Urinary bladder (tissue), 4 donors: ENCODE data around the gene HSFX4. TPM values are rescaled to one million over a fixed set of nuclear protein-coding genes. Genes with fewer than 3 reads are reported as not detected.
"Not testable (repeated sequence)": the region's sequence is repeated elsewhere in the genome, so short reads cannot be mapped to it uniquely, and the experiment has no call there.

Experiments
- DNase-seq: peaks from one replicate; pipeline ENCODE4 v3.0.0-alpha.2; 2015; ENCODE audit errors: extremely low spot score
- H3K27ac ChIP-seq: one replicate; pipeline ENCODE4 v1.5.1; 2013; ENCODE audit warnings: low read depth, mild to moderate bottlenecking, moderate library complexity
- H3K36me3 ChIP-seq: one replicate; pipeline ENCODE4 v1.6.1; 2013; ENCODE audit warnings: mild to moderate bottlenecking, moderate library complexity; ENCODE audit not compliant: insufficient read depth
- H3K4me1 ChIP-seq: one replicate; pipeline ENCODE4 v1.6.1; 2013; ENCODE audit warnings: mild to moderate bottlenecking, moderate library complexity; ENCODE audit not compliant: insufficient read depth
- H3K4me3 ChIP-seq: one replicate; pipeline ENCODE4 v1.5.1; 2013; ENCODE audit warnings: low read depth, low read length
- WGBS: extraction: QIAGEN DNeasy Blood & Tissue Kit; methylation state at CpG from one replicate; pipeline ENCODE4 v1.1.7; 2013; 5-methylcytosine and 5-hydroxymethylcytosine counted together
- polyA plus RNA-seq: library from polyadenylated mRNA; stranded (reverse); fragments of 200-250 nt; gene quantifications from one replicate; pipeline ENCODE4 v1.2.3, GENCODE V29; 2013
- total RNA-seq: library from RNA; depleted of rRNA; stranded (reverse); fragments of >200 nt; gene quantifications from one replicate; pipeline ENCODE4 v1.2.3, GENCODE V29; 2014
- donor health status: healthy with polysubstance abuse.
- donor health status: healthy.

HSFX4 gene
- total and polyA plus RNA-seq, 2 donors = not detected

DNA sequence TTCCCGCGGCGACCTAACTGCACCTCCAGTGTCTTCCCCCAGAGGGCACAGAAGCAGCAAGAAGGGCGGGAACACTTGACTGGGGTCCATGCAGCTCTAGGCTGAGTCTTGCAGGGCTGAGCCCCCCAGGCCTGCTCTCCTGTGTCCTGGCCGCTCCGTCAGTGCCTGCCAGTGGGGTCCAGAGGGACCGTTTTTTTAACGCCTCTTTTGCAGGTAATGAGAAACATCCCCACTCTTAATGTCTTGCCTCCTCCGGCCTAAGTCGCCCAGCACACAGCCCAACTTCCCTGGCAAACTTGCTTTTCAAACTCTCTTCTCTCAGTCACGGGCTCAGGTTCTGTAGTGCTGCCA lies 11.3 kb downstream of the HSFX4 start:
- not testable (repeated sequence) for DNase-seq, H3K4me3 ChIP-seq, H3K4me1 ChIP-seq, H3K36me3 ChIP-seq, H3K27ac ChIP-seq
- 6% methylated on average over 10 of the region's 11 CpGs for WGBS

DNA sequence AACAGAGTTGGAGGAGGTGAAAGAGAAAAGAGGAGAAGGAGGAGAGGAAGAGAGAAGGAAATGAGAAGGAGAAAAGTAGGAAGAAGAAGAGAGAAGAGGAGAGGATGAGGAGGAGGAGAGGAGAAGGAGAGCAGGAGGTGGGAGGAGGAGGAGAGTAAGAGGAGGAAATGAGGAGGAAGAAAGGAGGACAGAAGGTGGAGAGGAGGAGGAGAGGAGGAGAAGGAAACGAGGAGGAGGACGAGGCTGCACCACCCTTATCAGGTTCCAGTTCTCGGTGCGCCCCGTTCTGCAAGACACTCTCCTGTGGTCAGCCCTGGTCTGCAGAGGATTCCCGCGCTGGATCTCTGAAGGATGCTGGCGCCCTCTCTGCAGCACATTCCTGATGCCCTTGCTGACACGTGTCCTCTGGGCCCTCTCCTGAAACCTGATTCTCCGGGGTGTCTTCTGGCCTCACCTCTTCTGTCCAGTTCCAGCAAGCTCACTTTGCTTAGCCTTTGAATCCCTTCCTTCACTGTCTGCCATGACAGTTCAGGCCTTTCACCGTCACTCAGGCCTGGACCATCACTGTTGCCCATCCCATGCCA lies 15.8 kb downstream of the HSFX4 start:
- H3K27ac ChIP-seq, DNase-seq, H3K36me3 ChIP-seq, H3K4me1 ChIP-seq, H3K4me3 ChIP-seq: not testable (repeated sequence)
- 86% methylated on average over 11 of the region's 11 CpGs for WGBS

- H3K27ac ChIP-seq, H3K36me3 ChIP-seq, H3K4me1 ChIP-seq, H3K4me3 ChIP-seq, DNase-seq: not testable (repeated sequence)
- WGBS = 90% methylated on average over 7 of the region's 9 CpGs
These were observed 16.4 kb downstream of the HSFX4 start for GRCh38 chrX:149945820-149946219.

DNA sequence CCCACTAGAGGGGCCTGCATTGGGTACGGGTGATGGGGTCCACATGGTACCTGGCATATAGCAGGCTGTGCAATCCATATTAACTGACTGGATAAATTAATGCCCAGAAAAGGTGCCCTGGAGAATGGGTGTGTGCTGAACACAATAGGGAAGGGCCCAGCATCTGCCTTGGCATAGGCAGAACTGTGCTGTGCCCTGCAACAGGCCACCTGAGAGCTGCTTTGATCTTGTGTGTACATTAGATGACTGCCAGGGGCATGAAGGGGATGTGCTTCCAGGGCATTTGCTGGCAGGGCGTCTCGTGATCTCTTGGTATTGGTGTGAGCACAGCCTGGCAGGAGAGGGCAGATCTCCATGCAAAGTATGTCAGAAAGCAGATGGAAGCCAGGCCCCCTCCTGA lies 17.6 kb downstream of the HSFX4 start:
- H3K4me3 ChIP-seq, DNase-seq, H3K27ac ChIP-seq, H3K4me1 ChIP-seq, H3K36me3 ChIP-seq: not testable (repeated sequence)
- no CpG with 5 or more reads among the region's 3 CpGs for WGBS

- Histone ChIP-seq H3K4me1 (no peaks in the 10 kb centered on the region), H3K27ac (no peak overlapping the region), H3K4me3 (no peak overlapping the region), H3K36me3 (peaks cover 2% of the 10 kb centered on the region)
- WGBS = 51% methylated on average over 3 of the region's 3 CpGs
- no peak for DNase-seq
These were observed 18.6 kb downstream of the HSFX4 start for GRCh38 chrX:149948016-149948415.

- H3K36me3 ChIP-seq = peaks cover 2% of the 10 kb centered on the region
- WGBS = 47% methylated on average over 6 of the region's 6 CpGs
- no peak for DNase-seq
- no peak overlapping the region for H3K27ac ChIP-seq
- H3K4me1 ChIP-seq = no peaks in the 10 kb centered on the region
- H3K4me3 ChIP-seq = no peak overlapping the region
These were observed 20.5 kb downstream of the HSFX4 start for GRCh38 chrX:149949743-149950436.

- H3K27ac ChIP-seq = no peak overlapping the region
- H3K4me3 ChIP-seq = no peak overlapping the region
- H3K36me3 ChIP-seq = peaks cover 2% of the 10 kb centered on the region
- H3K4me1 ChIP-seq = no peaks in the 10 kb centered on the region
- DNase-seq = no peak
- WGBS = 8% methylated on average over 1 of the region's 1 CpG
These were observed 21.3 kb downstream of the HSFX4 start for GRCh38 chrX:149950681-149951080.

- Histone ChIP-seq H3K27ac (no peak overlapping the region), H3K36me3 (no peaks in the 10 kb centered on the region), H3K4me3 (no peak overlapping the region), H3K4me1 (no peaks in the 10 kb centered on the region)
- 90% methylated on average over 2 of the region's 2 CpGs for WGBS
- DNase-seq = no peak
These were observed 32.2 kb downstream of the HSFX4 start for GRCh38 chrX:149961572-149961971.

DNA sequence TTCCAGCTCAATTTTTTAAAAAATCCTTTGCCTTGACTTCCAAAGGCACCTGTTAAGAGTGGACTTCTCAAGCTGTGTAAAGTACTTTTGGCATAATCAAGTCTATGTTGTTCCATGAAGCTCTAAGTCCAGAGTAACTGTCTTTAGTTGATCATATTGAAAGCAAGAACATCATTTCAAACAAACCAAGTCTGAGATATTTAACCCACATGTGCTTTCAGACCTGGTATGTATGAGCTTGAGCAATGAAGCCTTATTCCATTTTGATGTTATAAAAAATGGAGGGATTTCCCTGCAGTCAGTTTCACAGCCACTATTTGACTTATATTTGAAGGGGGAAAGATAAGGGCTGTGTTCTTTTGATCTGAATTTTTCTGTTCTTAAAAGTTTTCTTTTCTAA lies 32.6 kb downstream of the HSFX4 start:
- Histone ChIP-seq H3K4me1 (no peaks in the 10 kb centered on the region), H3K4me3 (no peak overlapping the region), H3K27ac (no peak overlapping the region), H3K36me3 (no peaks in the 10 kb centered on the region)
- no peak for DNase-seq

DNA sequence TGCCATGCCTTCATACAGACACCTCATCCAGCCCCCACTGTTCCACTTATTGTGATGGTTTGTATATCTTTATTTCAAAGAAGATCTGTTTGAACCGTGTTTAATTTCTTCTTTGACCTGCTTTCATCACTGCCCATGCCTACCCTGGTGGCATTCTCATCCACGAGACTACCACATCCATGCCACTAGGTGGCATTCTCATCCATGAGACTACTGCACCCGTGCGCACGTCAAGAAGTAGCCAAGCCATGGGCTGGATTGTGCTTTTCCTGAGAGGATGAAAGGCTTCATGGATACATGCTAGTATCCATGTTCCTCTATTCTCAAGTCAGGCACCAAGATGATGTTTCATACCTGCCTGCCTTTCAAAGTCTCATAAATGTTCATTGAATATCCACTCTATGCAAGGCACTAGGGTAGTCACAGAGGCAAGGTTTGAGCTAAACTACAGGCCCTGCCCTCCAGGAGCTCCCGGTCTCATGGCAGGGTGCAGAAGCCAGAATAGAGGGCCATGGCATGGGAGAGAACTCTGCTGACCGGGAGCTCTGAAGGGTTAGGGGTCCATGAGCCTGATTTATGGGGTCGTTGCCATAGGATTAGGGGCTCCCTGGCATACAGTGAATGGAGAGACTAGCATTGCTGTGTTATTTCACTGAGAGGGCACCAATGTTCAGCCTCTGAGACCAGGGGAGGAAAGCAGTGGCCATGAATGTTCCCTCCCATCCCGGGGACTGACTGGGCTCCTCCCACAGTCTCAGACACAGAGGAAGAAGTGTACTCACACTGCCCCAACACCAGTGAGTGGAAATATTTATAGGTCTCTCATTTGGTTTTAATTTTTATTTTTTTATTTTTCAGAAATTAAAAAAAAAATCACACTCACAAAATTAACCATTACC lies 33.7 kb downstream of the HSFX4 start:
- WGBS = 40% methylated on average over 9 of the region's 9 CpGs
- DNase-seq = no peak
- Histone ChIP-seq H3K4me3 (no peak overlapping the region), H3K27ac (no peak overlapping the region), H3K36me3 (no peaks in the 10 kb centered on the region), H3K4me1 (no peaks in the 10 kb centered on the region)

GRCh38 chrX:149979126-149979644 lies 49.8 kb downstream of the HSFX4 start:
- Histone ChIP-seq H3K36me3 (no peaks in the 10 kb centered on the region), H3K4me1 (no peaks in the 10 kb centered on the region), H3K27ac (no peak overlapping the region), H3K4me3 (no peak overlapping the region)
- no peak for DNase-seq
- WGBS = 87% methylated on average over 3 of the region's 3 CpGs
